GM18870 (cell line): ENCODE results near the gene ACOT8.
A peak's percentile ranks its signal among the peaks of the same experiment; 100 is the strongest.
"Not testable (repeated sequence)": the region's sequence is repeated elsewhere in the genome, so short reads cannot be mapped to it uniquely, and the experiment has no call there.

ENCODE experiments used
- ATAC-seq: cut with Tn5 transposase; IDR thresholded peaks from one replicate; pipeline ENCODE4 v1.9.1; 2021; ENCODE audit warnings: moderate library complexity; ENCODE audit not compliant: unreplicated experiment

ACOT8 gene

GRCh38 chr20:45829673-45830106, 27.5 kb downstream of the ACOT8 start:
- ATAC-seq = not testable (repeated sequence)

GRCh38 chr20:45828589-45828988, 28.6 kb downstream of the ACOT8 start:
- ATAC-seq = no peak

- no peak for ATAC-seq
These were observed 29.5 kb downstream of the ACOT8 start for GRCh38 chr20:45827712-45828111.

GRCh38 chr20:45827030-45827652, 30.1 kb downstream of the ACOT8 start, which contains the start of gene TNNC2:
Gene TNNC2 (minus strand): TSS chr20:45827312. CDS start chr20:45827248, 64 bp downstream.
- no peak for ATAC-seq

- ATAC-seq = no peak
These were observed 30.7 kb downstream of the ACOT8 start for GRCh38 chr20:45826381-45827019.

GRCh38 chr20:45823949-45824835, 33.0 kb downstream of the ACOT8 start:
- ATAC-seq = no peak

GRCh38 chr20:45822857-45823256, 34.3 kb downstream of the ACOT8 start:
- no peak for ATAC-seq

- ATAC-seq = no peak
These were observed 35.2 kb downstream of the ACOT8 start for GRCh38 chr20:45821947-45822346.

GRCh38 chr20:45819466-45819865, 37.7 kb downstream of the ACOT8 start:
- no peak for ATAC-seq

GRCh38 chr20:45818239-45818638, 39.0 kb downstream of the ACOT8 start:
- no peak for ATAC-seq

- ATAC-seq = no peak
These were observed 39.6 kb downstream of the ACOT8 start for GRCh38 chr20:45817376-45818194.

- no peak for ATAC-seq
These were observed 40.2 kb downstream of the ACOT8 start for GRCh38 chr20:45816951-45817350.

- no peak for ATAC-seq
These were observed 42.9 kb downstream of the ACOT8 start for GRCh38 chr20:45814314-45814713.

GRCh38 chr20:45813489-45813888, 43.7 kb downstream of the ACOT8 start:
- no peak for ATAC-seq

- no peak for ATAC-seq
These were observed 44.2 kb downstream of the ACOT8 start for GRCh38 chr20:45813006-45813340.

- ATAC-seq = peak; percentile 93
These were observed 44.8 kb downstream of the ACOT8 start, which contains the start of gene UBE2C for GRCh38 chr20:45812157-45813005. Gene UBE2C (plus strand): TSS chr20:45812644. CDS start chr20:45812696, 52 bp downstream.

- no peak for ATAC-seq
These were observed 46.8 kb downstream of the ACOT8 start for GRCh38 chr20:45810191-45810970.

- no peak for ATAC-seq
These were observed 55.3 kb downstream of the ACOT8 start for GRCh38 chr20:45801851-45802250.
